ENCODE measurements around the gene FOCAD.
"Not testable (repeated sequence)": the region's sequence is repeated elsewhere in the genome, so short reads cannot be mapped to it uniquely, and the experiment has no call there.

FOCAD gene

DNA sequence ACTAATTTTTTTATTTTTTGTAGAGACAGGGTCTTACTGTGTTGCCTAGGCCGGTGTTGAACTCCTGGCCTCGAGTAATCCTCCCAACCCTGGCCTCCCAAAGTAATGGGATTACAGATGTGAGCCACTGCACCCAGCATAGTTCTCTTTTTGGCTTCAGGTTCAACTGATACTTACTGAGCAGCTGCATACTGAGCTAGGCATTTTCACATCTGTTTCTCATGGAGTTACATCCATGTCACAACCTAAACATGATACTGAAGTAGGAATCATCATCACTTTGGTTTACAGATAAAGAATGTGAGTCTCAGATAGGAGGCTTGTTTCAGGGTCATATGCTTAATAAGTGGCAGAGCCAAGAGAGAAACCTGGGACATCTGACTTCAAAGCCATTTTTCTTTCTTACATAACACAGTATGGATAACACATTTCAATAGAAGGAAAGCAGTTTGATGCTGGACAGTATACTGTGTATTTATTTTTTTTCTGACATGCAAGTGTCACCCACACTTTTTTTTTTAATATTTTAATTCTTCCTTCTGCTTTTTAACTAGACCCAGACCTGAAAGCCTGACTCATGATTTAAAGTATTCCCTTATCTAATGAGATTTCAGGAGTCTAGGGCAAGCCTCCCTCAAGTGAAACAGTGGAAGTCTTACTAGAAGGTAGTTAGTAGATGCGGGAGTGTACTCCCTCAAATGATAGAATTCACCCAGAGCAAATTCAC is 256.6 kb downstream of the FOCAD start:
- Mint-ChIP-seq H3K27ac (ENCODE audit: low read depth) (no peak overlapping the region), H3K9me3 (no peaks in the 10 kb centered on the region), H3K36me3 (ENCODE audit: insufficient read depth) (peaks cover 3% of the 10 kb centered on the region), H3K4me3 (no peak overlapping the region), H3K27me3 (no peaks in the 10 kb centered on the region), H3K4me1 (peaks cover 5% of the 10 kb centered on the region)
- ATAC-seq (replicated peaks; ENCODE audit: extremely low read depth, poor library complexity, severe bottlenecking) (no peak), DNase-seq (ENCODE audit: low spot score in 2 of 2) (no peak)

DNA sequence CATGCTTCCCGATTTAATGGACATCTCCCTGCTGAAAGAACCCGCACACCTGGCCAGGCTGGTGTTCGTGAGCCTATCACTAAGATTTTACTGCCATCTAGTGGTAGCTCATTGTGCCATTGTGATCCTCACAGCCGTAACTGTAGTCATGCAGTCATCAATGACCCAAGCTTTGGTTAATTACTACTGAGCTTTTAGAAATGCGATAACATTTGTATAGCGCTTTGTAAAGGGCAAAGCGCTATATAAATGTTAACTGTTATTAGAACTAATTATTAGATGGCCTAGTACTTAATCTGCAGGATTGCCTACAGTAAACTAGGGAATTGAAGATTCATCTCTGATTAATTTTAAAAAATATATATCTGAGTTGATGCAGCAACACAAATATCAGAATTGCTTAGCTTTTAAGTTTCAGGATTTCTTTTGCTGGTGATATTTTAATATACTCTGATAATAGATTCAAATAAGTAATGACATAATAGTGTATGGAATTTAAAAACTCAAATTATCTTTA is 257.2 kb downstream of the FOCAD start:
- H3K27me3 Mint-ChIP-seq: no peaks in the 10 kb centered on the region
- peak; percentile 84 for ATAC-seq (replicated peaks; ENCODE audit: extremely low read depth, poor library complexity, severe bottlenecking)
- H3K27ac Mint-ChIP-seq (ENCODE audit: low read depth): no peak overlapping the region
- H3K9me3 Mint-ChIP-seq: no peaks in the 10 kb centered on the region
- peaks cover 6% of the 10 kb centered on the region for H3K36me3 Mint-ChIP-seq (ENCODE audit: insufficient read depth)
- DNase-seq (ENCODE audit: low spot score in 2 of 2): peak; percentile 23 to 37
- no peak overlapping the region for H3K4me3 Mint-ChIP-seq
- H3K4me1 Mint-ChIP-seq: peaks cover 5% of the 10 kb centered on the region

DNA sequence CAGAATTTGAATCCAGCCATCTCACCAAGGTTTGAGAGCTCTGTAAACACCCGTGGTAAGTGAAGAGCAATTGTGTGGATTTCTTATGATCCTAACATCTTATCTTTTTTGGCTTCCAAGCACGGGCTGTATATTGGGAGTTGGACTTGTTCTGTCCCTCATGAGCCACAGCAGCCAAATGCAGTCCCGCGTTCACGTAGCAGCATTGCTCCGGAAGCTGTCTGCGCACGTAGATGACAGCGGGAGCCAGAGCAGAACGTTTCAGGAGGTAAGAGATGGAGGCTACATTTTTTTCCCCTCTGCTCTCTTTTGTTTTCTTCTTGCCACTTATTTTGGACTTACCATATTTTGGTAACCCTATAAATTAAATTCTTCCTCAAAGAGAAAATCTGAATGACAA is 260.4 kb downstream of the FOCAD start:
- DNase-seq (ENCODE audit: low spot score in 2 of 2) (no peak), ATAC-seq (replicated peaks; ENCODE audit: extremely low read depth, poor library complexity, severe bottlenecking) (no peak)
- no peaks in the 10 kb centered on the region for H3K27me3 Mint-ChIP-seq
- H3K4me3 Mint-ChIP-seq: no peak overlapping the region
- H3K27ac Mint-ChIP-seq (ENCODE audit: low read depth): no peak overlapping the region
- H3K9me3 Mint-ChIP-seq: no peaks in the 10 kb centered on the region
- H3K4me1 Mint-ChIP-seq: peaks cover 5% of the 10 kb centered on the region
- peaks cover 7% of the 10 kb centered on the region for H3K36me3 Mint-ChIP-seq (ENCODE audit: insufficient read depth)

DNA sequence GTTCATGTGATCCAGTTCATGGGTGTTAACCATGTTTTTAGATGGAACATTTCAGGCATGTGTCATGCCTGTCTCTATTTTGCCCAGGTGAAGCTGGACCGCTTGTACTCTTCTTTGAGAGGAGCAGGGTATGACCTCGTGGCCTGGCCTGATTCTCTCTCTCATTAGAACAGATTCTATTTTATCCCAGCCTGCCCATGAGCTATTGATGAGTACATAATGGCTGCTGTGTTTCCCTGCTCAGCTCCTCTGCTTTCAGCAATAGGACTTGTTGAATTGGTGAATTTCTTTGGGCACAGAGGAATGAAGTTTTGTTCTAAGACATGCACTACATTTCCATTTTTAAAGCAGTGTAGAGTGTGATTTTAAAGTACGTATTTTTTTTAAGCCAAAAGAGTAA is 261.2 kb downstream of the FOCAD start:
- Mint-ChIP-seq H3K27me3 (no peaks in the 10 kb centered on the region), H3K36me3 (ENCODE audit: insufficient read depth) (peaks cover 7% of the 10 kb centered on the region), H3K4me3 (no peak overlapping the region), H3K27ac (ENCODE audit: low read depth) (no peak overlapping the region), H3K4me1 (peaks cover 5% of the 10 kb centered on the region), H3K9me3 (no peaks in the 10 kb centered on the region)
- DNase-seq (ENCODE audit: low spot score in 2 of 2): no peak
- ATAC-seq (replicated peaks; ENCODE audit: extremely low read depth, poor library complexity, severe bottlenecking): no peak

DNA sequence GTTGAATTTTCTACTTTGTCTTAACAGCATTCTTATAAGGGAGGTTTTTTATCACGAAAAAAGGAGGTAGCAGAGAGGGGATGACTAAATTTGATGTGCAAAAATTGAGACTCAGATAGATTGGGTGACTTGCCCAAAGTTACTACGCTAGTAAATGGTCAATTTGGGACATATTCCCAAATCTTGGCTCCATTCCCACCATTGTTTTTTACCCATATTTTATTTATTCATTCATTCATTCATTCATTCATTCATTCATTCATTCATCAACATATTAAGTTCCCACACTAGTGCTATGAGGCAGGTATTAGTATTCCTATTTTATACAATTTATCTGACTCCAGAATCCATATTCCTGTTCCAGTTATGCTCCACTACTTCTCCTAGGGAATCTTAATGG is 261.8 kb downstream of the FOCAD start:
- no peak for ATAC-seq (replicated peaks; ENCODE audit: extremely low read depth, poor library complexity, severe bottlenecking)
- H3K36me3 Mint-ChIP-seq (ENCODE audit: insufficient read depth): peaks cover 7% of the 10 kb centered on the region

DNA sequence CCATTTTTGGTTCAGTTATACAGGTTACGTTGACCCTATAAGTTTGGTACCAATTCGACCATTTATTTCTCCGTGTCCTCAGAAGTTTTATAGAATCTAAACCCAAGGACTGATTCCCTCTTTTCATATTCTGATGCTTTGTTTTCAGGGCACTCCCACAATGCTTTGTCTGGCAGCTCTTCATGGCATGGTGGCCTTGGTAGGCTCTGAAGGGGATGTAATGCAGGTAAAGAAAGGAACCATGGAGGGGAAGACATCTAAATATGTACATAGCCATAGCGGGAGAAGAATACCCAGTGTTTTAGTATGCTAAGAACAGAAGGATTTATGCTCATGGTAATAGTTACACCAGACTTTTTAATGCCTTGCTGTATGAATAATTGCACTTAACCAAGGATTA is 264.6 kb downstream of the FOCAD start:
- Mint-ChIP-seq H3K27ac (ENCODE audit: low read depth) (no peak overlapping the region), H3K4me1 (no peaks in the 10 kb centered on the region), H3K27me3 (no peaks in the 10 kb centered on the region), H3K9me3 (no peaks in the 10 kb centered on the region), H3K4me3 (no peak overlapping the region), H3K36me3 (ENCODE audit: insufficient read depth) (peaks cover 19% of the 10 kb centered on the region)
- ATAC-seq (replicated peaks; ENCODE audit: extremely low read depth, poor library complexity, severe bottlenecking) (no peak), DNase-seq (ENCODE audit: low spot score in 2 of 2) (no peak)

More for the DNA sequence above, 261.8 kb downstream of the FOCAD start:
- no peak overlapping the region for H3K27ac Mint-ChIP-seq (ENCODE audit: low read depth)
- DNase-seq (ENCODE audit: low spot score in 2 of 2): no peak
- H3K27me3 Mint-ChIP-seq: no peaks in the 10 kb centered on the region
- no peaks in the 10 kb centered on the region for H3K9me3 Mint-ChIP-seq
- no peak overlapping the region for H3K4me3 Mint-ChIP-seq
- H3K4me1 Mint-ChIP-seq: peaks cover 3% of the 10 kb centered on the region

DNA sequence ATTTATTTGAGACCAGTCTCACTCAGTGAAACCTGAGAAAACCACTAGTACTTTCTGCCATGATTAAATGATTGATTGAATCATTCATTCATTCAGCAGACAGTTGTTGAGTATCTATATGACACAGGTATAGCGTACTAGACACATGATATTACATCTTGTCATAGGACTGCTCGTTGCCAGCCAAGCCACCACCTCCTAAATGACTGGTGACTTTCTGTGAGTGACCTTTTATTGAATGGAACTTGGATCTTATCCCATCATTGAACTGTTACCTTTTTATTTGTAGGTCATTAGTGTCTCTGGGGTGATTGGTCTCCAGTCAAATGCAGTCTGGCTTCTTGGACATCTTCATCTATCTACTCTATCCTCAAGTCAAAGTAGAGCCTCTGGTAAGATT is 266.6 kb downstream of the FOCAD start:
- no peaks in the 10 kb centered on the region for H3K27me3 Mint-ChIP-seq
- no peaks in the 10 kb centered on the region for H3K4me1 Mint-ChIP-seq

DNA sequence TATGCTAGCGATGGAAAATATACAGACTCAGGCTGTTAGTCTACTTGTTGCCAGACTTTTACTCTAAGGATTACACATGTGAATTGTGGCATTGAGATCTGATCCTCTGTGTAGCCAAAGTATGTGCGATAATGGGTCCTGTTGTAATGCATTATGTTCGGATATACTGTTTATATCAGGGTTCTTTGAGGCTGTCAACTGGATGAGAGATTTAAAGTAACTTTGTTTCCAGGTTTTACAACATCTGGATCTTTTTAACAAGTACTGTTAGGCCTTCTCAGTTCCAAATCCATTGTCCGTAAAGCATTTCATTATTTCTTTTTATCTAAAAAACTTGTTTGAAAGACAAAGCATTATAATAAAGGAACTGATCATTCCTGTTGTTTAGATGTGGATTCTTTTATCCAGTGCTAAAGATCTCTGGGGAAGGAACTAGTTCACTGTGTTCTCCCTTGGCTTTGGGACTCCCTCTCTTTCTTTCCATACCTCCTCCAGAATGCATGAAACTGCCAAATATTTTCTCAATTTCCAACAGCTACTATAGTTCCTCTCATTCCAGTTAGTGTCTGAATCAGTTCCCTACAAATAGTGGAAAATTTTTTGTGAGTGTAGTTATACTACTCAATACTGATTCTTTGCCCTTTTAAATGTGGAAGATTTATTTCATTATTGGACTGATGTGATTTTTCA is 278.6 kb downstream of the FOCAD start:
- no peak for ATAC-seq (replicated peaks; ENCODE audit: extremely low read depth, poor library complexity, severe bottlenecking)
- no peak for DNase-seq (ENCODE audit: low spot score in 2 of 2)
- no peaks in the 10 kb centered on the region for H3K36me3 Mint-ChIP-seq (ENCODE audit: insufficient read depth)
- no peaks in the 10 kb centered on the region for H3K9me3 Mint-ChIP-seq
- H3K27ac Mint-ChIP-seq (ENCODE audit: low read depth): peak overlapping the region; percentile 9
- no peaks in the 10 kb centered on the region for H3K27me3 Mint-ChIP-seq
- no peaks in the 10 kb centered on the region for H3K4me1 Mint-ChIP-seq
- H3K4me3 Mint-ChIP-seq: no peak overlapping the region

More for the DNA sequence above, 266.6 kb downstream of the FOCAD start:
- ATAC-seq (replicated peaks; ENCODE audit: extremely low read depth, poor library complexity, severe bottlenecking) (no peak), DNase-seq (ENCODE audit: low spot score in 2 of 2) (no peak)
- no peak overlapping the region for H3K27ac Mint-ChIP-seq (ENCODE audit: low read depth)
- H3K9me3 Mint-ChIP-seq: no peaks in the 10 kb centered on the region
- peaks cover 21% of the 10 kb centered on the region for H3K36me3 Mint-ChIP-seq (ENCODE audit: insufficient read depth)
- H3K4me3 Mint-ChIP-seq: no peak overlapping the region

DNA sequence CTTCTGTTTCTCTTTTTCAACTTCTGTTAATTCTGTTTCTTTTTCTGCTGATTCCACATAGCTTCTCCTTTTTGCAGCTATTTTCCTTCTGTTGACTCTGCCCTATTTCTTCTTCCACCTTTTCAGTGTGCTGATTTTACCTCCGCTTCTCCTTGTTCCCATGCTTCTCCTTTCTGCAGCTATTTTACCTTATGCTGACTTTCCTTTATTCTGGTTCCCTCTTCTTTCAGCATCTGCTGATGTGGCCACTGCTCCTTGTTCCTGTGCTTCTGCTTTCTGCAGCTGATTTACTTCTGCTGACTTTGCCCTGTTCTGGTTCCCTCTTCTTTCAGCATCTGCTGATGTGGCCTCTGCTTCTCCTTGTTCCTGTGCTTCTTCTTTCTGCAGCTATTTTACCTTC is 288.6 kb downstream of the FOCAD start:
- H3K27ac Mint-ChIP-seq (ENCODE audit: low read depth): no peak overlapping the region

DNA sequence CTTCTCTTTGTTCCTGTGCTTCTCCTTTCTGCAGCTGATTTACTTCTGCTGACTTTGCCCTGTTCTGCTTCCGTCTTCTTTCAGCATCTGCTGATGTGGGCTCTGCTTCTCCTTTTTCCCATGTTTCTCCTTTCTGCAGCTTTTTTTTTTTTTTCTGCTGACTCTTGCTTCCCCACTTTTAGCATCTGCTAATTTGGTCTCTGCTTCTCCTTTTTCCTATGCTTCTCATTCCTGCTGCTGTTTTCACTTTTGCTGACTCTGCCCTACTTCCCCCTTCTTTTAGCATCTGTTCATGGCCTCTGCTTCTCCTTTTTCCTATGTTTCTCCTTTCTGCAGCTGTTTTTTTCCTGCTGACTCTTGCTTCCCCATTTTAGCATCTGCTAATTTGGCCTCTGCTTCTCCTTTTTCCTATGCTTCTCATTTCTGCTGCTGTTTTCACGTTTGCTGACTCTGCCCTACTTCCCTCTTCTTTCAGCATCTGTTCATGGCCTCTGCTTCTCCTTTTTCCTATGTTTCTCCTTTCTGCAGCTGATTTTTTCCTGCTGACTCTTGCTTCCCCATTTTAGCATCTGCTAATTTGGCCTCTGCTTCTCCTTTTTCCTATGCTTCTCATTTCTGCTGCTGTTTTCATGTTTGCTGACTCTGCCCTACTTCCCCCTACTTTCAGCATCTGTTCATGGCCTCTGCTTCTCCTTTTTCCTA is 289.3 kb downstream of the FOCAD start:
- not testable (repeated sequence) for DNase-seq (ENCODE audit: low spot score in 2 of 2); H3K9me3 Mint-ChIP-seq; H3K27ac Mint-ChIP-seq (ENCODE audit: low read depth); H3K4me1 Mint-ChIP-seq; H3K36me3 Mint-ChIP-seq (ENCODE audit: insufficient read depth); H3K27me3 Mint-ChIP-seq; H3K4me3 Mint-ChIP-seq; ATAC-seq (replicated peaks; ENCODE audit: extremely low read depth, poor library complexity, severe bottlenecking)

More for the DNA sequence above, 288.6 kb downstream of the FOCAD start:
- H3K4me3 Mint-ChIP-seq: no peak overlapping the region
- H3K36me3 Mint-ChIP-seq (ENCODE audit: insufficient read depth): peaks cover 3% of the 10 kb centered on the region
- ATAC-seq (replicated peaks; ENCODE audit: extremely low read depth, poor library complexity, severe bottlenecking): no peak
- H3K4me1 Mint-ChIP-seq: no peaks in the 10 kb centered on the region
- no peaks in the 10 kb centered on the region for H3K9me3 Mint-ChIP-seq
- H3K27me3 Mint-ChIP-seq: no peaks in the 10 kb centered on the region
- DNase-seq (ENCODE audit: low spot score in 2 of 2): no peak

DNA sequence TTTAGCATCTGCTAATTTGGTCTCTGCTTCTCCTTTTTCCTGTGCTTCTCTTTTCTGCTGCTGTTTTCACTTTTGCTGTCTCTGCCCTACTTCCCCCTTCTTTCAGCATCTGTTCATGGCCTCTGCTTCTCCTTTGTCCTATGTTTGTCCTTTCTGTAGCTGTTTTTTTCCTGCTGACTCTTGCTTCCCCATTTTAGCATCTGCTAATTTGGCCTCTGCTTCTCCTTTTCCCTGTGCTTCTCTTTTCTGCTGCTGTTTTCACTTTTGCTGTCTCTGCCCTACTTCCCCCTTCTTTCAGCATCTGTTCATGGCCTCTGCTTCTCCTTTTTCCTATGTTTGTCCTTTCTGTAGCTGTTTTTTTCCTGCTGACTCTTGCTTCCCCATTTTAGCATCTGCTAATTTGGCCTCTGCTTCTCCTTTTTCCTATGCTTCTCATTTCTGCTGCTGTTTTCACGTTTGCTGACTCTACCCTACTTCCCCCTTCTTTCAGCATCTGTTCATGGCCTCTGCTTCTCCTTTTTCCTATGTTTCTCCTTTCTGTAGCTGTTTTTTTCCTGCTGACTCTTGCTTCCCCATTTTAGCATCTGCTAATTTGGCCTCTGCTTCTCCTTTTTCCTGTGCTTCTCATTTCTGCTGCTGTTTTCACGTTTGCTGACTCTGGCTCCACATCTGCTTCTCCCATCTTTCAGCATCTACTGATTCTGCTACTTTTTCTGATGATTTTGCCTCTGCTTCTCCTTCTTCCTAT is 290.3 kb downstream of the FOCAD start:
- not testable (repeated sequence) for H3K27ac Mint-ChIP-seq (ENCODE audit: low read depth); ATAC-seq (replicated peaks; ENCODE audit: extremely low read depth, poor library complexity, severe bottlenecking); H3K9me3 Mint-ChIP-seq; H3K4me1 Mint-ChIP-seq; H3K36me3 Mint-ChIP-seq (ENCODE audit: insufficient read depth); H3K4me3 Mint-ChIP-seq; DNase-seq (ENCODE audit: low spot score in 2 of 2); H3K27me3 Mint-ChIP-seq

DNA sequence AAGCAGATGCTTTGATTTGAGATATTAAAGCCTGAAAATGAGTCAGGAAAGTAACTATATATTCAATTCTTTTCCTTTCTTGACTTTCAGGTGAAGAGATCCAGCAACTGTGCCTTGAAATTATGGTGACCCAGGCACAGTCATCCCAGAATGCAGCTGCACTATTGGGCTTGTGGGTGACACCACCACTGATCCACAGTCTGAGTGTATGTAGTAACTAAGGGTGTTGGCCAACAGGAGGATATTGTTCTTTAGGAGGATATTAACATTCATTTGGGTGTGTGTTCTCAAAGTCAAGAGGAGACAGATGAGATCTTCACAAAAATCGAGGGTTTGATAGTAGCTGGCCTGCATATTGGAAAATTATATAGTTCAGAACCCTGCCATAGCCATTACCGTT is 294.2 kb downstream of the FOCAD start:
- Mint-ChIP-seq H3K4me3 (no peak overlapping the region), H3K27me3 (no peaks in the 10 kb centered on the region), H3K4me1 (no peaks in the 10 kb centered on the region), H3K36me3 (ENCODE audit: insufficient read depth) (peaks cover 10% of the 10 kb centered on the region), H3K27ac (ENCODE audit: low read depth) (no peak overlapping the region), H3K9me3 (no peaks in the 10 kb centered on the region)
- DNase-seq (ENCODE audit: low spot score in 2 of 2) (no peak), ATAC-seq (replicated peaks; ENCODE audit: extremely low read depth, poor library complexity, severe bottlenecking) (no peak)

All from central memory CD8-positive, alpha-beta T cell (primary cell).